Peyer's patch (tissue), 4 donors: ENCODE data around the gene EIF2AK2.

ENCODE experiments used
- CTCF ChIP-seq, 6 experiments: fragments of 450-650 bp in 4 of 6; fragments of 200-600 bp in 2 of 6; sonication (generic) in 1 of 6; IDR thresholded peaks; one replicate each; pipeline ENCODE4 v1.5.1; 2017 to 2019; ENCODE audit warnings: antibody characterized with exemption in 6 of 6, mild to moderate bottlenecking in 3 of 6, moderate library complexity in 1 of 6
- POLR2A ChIP-seq, 2 donors: fragments of 450-650 bp; IDR thresholded peaks; one replicate each; pipeline ENCODE4 v1.5.1; 2017; ENCODE audit warnings: antibody characterized with exemption in 2 of 2, mild to moderate bottlenecking in 2 of 2, moderate library complexity in 2 of 2

GRCh38 chr2:37080689-37081088, 76.1 kb downstream of the EIF2AK2 start:
- TF ChIP-seq CTCF (IDR thresholded peaks at IDR 0.05) (no peak), POLR2A (IDR thresholded peaks at IDR 0.05) (no peak)
